ENCODE measurements around the gene NOL12.

Gene NOL12

GRCh38 chr22:37659066-37659896 lies 26.9 kb upstream of the NOL12 start:
- peak in 3 of 4 experiments; percentile 37 to 78 (median 58) for DNase-seq

- no peak for DNase-seq
These were observed 26.0 kb upstream of the NOL12 start for GRCh38 chr22:37659897-37660708.

DNA sequence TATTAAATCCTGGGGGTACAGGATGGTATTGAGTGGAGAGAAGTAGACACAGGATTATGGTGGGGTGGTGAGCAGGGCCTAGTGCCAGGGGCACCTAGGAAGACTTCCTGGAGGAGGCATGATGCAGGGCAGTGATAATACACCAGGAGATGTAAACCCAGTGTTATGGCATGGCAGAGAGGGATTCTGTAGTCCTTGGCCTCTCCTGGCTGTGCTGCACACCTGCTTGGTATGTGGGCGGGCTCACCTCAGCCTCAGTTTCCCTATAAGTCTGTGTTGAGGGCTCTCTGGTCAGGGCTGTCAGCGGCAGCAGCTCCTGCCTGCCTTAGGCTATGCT lies 25.5 kb upstream of the NOL12 start:
- DNase-seq: no peak

DNA sequence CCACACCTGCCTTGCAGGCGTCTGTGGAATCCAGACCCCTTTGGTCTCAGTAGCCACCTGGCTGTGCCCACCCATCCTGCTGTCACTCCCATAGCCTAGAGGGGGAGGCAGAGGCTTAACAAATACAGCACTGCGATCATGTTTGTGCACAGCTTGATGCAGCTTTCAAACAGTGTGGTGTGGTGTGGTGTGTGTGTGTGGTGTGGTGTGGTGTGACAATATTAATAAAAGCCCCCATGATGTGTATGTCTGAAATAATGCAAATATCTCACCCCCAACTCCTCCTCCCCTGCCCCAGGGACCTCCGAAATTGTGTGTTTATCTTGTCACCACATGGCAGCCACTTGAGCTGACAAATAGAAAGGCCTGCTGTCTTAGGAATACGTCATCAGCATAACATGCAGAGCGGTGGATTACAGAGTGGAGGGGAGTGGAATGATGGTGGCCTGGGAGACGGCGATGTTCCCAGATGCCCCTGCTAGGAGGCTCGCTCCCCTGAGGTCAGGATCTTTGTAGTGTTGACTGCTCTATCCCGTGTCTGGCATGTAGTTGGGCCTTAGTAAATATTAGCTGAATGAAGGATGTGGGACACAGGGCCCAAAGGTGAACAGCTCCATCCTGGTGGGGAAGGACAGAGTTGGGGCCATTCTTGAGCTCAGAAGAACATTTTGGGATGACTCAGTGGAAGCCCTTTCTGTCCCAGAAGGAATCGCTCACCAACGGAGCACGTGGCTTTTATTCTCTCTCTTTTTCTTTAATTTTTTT lies 24.8 kb upstream of the NOL12 start:
- peak in 2 of 4 experiments; percentile 38 to 41 for DNase-seq

GRCh38 chr22:37662039-37662438 lies 24.1 kb upstream of the NOL12 start:
- peak; percentile 69 to 83 (median 80) for DNase-seq

- no peak for DNase-seq
These were observed 22.5 kb upstream of the NOL12 start for GRCh38 chr22:37663521-37664140.

DNA sequence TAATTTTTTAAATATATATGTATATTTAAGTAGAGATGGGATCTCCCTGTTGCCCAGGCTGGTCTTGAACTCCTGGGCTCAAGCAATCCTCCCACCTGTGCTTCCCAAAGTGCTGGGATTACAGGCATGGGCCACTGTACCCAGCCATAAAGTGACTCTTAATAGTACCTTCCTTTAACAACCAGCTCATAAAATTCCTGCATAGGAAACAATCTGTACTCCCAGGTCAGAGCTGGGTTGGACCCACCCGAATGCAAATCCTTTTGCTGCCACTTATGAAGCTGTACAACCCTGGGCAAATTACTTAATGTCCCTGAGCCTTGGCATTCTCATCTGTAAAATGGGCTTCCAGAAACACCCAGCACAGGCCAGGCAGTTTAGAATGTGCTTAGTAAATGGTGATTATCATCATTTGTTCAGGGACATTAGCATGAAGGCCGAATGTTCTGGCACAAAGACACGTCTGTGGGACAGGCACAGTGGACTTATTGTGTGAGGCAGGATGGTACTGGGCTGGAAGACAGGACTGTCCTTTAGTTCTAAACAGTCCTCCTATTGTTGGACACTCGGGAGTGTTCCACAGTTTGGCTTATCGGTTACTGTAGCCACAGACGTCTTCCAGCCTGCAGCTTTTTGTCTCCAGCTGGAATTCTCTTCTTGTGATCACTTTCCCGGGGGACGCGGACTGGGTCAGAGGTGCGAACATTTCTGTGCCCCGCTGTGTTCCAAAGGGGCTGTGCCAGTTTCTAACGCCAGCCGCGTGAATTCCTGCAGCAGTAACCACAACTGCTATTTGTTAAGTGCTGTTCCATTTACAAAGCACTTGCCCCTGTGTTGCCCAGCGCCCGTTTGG lies 21.7 kb upstream of the NOL12 start:
- no peak for DNase-seq

DNA sequence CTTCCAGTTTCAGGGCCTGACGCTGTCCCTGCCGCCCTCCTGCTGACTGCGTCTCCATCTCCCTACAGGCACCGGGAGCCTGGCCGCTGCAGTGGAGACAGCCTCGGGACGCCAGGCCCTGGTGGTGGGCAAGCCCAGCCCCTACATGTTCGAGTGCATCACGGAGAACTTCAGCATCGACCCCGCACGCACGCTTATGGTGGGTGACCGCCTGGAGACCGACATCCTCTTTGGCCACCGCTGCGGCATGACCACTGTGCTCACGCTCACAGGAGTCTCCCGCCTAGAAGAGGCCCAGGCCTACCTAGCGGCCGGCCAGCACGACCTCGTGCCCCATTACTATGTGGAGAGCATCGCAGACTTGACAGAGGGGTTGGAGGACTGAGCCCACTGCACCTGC lies 20.7 kb upstream of the NOL12 start:
- DNase-seq: no peak

DNA sequence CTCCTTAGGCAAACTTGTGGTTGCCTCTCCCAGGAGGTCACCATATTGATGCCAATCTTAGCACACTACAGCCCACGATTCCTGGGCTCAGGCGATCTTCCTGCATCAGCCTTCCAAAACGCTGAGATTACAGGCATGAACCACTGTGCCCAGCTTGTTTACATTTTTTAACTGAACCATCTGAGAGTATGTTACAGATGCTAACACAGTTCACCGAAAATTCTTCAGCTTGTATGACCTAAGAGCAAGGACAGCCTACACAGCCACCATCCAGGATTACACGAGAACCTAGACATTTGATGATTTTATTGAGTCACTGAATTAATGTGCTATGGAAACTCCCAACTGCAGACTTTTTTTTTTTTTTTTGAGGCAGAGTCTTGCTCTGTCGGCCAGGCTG lies 16.6 kb upstream of the NOL12 start:
- DNase-seq: no peak

DNA sequence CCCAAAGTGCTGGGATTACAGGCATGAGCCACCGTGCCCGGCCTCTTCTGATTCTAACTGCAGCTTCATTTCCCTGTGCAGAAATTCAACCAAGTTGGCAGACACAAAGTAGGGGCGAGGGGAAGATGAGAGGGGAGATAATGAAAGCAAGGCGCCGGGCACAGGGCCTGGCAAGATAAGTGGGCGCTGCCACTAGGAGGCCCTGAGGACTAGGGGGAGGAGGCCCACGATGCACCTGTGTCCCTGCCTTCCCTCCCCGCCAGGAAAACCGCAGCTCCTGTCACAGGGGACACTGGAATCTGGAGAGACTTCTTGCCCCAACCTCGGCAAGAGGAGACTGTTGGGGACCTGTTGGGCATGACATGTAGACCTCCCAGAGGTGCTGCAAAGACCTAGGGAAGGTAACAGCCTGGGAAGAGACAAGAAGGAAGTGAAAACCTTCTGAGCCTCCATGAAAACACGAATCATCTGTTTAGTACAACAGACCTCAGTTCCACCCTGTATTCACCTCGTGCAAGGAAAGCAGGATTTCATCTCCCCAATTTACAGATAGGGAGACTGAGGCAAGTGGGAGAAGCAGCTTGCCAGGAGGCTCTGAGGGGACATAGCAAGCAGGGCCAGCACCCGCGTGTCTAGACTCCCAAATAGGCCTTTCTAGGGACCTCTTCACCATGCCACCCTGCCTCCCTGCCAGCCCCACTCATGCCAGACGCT lies 13.8 kb upstream of the NOL12 start:
- no peak for DNase-seq

- DNase-seq: no peak
These were observed 13.2 kb upstream of the NOL12 start for GRCh38 chr22:37672920-37673455.

GRCh38 chr22:37674248-37674647 lies 11.9 kb upstream of the NOL12 start:
- no peak for DNase-seq

DNA sequence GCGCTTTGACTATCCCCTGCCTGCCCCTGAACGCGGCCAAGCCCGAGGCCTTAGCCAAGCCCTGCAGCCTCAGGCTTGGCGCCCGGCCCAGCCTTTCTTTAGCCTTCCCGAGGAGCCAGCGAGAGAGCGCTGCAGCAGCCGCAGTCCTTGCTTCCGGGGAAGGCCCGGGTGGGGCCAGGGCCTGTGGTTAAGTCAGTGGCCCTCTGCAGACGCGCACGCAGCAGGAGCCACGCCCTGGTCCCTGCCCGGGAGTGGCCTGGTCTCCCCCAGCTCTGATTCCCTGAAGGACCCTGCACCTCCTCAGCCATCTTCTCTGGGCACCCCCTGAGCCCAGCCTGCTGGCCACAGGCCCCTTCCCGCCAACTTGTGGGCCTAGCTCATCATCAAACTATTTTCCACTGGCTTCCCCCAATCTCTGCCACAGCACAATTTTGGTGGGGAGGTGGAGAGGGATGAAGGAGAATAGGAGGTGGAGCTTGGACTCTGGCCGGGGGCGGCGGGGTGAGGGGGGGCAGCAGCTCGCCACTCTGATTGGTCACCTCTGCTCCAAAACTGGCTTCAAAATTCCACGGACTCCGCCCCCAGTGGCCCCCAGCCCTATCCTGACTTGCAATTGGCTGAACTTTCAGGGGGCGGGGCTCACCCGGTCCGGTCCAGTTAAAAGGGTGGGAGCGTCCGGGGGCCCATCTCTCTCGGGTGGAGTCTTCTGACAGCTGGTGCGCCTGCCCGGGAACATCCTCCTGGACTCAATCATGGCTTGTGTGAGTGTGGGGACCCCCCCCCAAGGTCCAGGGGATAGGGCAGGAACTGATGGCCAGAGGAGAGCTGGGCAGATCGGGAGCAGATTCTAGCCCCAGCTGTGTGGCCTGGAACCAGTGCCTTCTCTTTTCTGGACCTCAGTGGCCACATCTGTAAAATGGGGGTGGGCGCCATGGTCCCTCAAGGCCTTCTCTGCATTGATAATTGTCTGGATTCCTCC lies 10.9 kb upstream of the NOL12 start, which contains the start of gene LGALS1:
LGALS1 (plus strand) TSS at position 686 of the 979 bp plus-strand sequence; CDS start at position 753, 67 bp downstream.
- DNase-seq: peak; percentile 95 to 98 (median 96)

GRCh38 chr22:37675930-37676735 lies 10.0 kb upstream of the NOL12 start:
- peak in 3 of 4 experiments; percentile 27 to 52 (median 51) for DNase-seq

- DNase-seq: peak; percentile 89 to 93 (median 92)
These were observed 9.2 kb upstream of the NOL12 start for GRCh38 chr22:37676736-37677492.

GRCh38 chr22:37677493-37677974 lies 8.6 kb upstream of the NOL12 start:
- no peak for DNase-seq

DNA sequence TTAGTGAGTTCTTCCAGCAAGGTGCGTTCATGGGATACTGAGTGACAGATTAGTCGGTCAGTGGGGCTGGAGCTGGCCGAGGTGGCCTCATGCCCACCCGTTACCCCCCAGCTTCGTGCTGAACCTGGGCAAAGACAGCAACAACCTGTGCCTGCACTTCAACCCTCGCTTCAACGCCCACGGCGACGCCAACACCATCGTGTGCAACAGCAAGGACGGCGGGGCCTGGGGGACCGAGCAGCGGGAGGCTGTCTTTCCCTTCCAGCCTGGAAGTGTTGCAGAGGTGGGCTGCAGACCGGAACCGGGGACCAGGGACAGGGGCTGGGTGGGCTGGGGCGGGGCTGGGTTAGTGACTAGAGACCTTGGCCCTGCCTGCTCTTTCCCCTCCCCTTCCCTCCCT lies 7.8 kb upstream of the NOL12 start:
- no peak for DNase-seq

All from suppressor macrophage (primary cell).